ENCODE results near the gene SH3BGR.

GRCh38 chr21:39562791-39563770 lies 111.3 kb downstream of the SH3BGR start:
- TF ChIP-seq CTCF (IDR thresholded peaks at IDR 0.05; ENCODE audit: low read depth, low read length) = no peak
- no peak for TF ChIP-seq EZH2phosphoT487 (IDR thresholded peaks at IDR 0.05; ENCODE audit: low read depth)
